Nephron (organoid): Measurements from ENCODE around the gene UBE3C.

Experiments
- H3K27ac Mint-ChIP-seq, 3 experiments: 2 replicates each; pipeline ENCODE4 v1.8.0; 2020; ENCODE audit warnings: mixed read lengths in 3 of 3, mild to moderate bottlenecking in 2 of 3, moderate library complexity in 1 of 3
- H3K27me3 Mint-ChIP-seq: 2 replicates; pipeline ENCODE4 v1.8.0; 2021; ENCODE audit warnings: low read depth, mild to moderate bottlenecking, moderate library complexity, mixed read lengths
- H3K36me3 Mint-ChIP-seq: 2 replicates; pipeline ENCODE4 v1.8.0; 2020; ENCODE audit warnings: low read depth, mixed read lengths
- H3K4me1 Mint-ChIP-seq: 2 replicates; pipeline ENCODE4 v1.8.0; 2020; ENCODE audit warnings: mixed read lengths
- H3K4me3 Mint-ChIP-seq, 3 experiments: 2 replicates each; pipeline ENCODE4 v1.8.0; 2020; ENCODE audit warnings: mild to moderate bottlenecking in 3 of 3, mixed read lengths in 3 of 3, moderate library complexity in 2 of 3
- H3K9me3 Mint-ChIP-seq: 2 replicates; pipeline ENCODE4 v1.8.0; 2020; ENCODE audit warnings: mixed read lengths
- TF ChIP-seq, protein P1 (sequence below), 3 experiments: fragments of 200-600 bp; sonication (generic); IDR thresholded peaks; one replicate each; pipeline ENCODE4 v1.5.0; 2021; ENCODE audit warnings: antibody characterized with exemption in 3 of 3; ENCODE audit not compliant: unreplicated experiment in 3 of 3

The UBE3C gene

DNA sequence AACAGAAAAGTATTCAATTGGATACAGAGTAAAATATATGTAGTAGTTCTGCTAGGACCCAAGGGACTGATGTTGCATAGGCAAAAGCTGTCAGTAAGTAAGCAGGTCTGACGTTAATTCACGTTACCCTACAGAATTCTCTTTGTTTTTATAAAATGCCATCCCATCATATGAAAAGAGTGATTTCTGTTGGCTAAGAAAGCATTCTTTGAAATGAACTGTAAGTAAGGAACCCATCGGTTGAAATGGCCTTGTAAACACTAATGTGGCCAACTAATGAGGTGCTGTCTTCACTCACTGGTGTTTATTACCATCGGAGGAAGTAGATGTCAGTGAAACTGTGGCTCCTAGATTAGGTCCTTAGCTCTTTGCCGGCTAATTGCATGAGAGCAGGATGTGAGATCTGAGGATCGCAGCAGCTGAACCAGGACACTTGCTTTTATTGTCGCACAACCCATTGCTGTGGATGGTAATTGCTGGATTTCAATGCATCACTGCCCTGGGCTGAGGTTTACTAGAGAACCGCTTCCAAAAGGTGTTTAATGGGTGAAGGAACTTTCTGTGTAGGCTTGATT, 49.5 kb downstream of the UBE3C start:
- H3K27ac Mint-ChIP-seq: no peak overlapping the region
- peaks cover 83% of the 10 kb centered on the region for H3K36me3 Mint-ChIP-seq
- H3K4me1 Mint-ChIP-seq: no peaks in the 10 kb centered on the region
- no peaks in the 10 kb centered on the region for H3K9me3 Mint-ChIP-seq
- no peak overlapping the region for H3K4me3 Mint-ChIP-seq
- H3K27me3 Mint-ChIP-seq: no peaks in the 10 kb centered on the region
- TF ChIP-seq, protein P1, sequence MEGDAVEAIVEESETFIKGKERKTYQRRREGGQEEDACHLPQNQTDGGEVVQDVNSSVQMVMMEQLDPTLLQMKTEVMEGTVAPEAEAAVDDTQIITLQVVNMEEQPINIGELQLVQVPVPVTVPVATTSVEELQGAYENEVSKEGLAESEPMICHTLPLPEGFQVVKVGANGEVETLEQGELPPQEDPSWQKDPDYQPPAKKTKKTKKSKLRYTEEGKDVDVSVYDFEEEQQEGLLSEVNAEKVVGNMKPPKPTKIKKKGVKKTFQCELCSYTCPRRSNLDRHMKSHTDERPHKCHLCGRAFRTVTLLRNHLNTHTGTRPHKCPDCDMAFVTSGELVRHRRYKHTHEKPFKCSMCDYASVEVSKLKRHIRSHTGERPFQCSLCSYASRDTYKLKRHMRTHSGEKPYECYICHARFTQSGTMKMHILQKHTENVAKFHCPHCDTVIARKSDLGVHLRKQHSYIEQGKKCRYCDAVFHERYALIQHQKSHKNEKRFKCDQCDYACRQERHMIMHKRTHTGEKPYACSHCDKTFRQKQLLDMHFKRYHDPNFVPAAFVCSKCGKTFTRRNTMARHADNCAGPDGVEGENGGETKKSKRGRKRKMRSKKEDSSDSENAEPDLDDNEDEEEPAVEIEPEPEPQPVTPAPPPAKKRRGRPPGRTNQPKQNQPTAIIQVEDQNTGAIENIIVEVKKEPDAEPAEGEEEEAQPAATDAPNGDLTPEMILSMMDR (IDR thresholded peaks at IDR 0.05; ENCODE audit: unreplicated experiment in 3 of 3): no peak

DNA sequence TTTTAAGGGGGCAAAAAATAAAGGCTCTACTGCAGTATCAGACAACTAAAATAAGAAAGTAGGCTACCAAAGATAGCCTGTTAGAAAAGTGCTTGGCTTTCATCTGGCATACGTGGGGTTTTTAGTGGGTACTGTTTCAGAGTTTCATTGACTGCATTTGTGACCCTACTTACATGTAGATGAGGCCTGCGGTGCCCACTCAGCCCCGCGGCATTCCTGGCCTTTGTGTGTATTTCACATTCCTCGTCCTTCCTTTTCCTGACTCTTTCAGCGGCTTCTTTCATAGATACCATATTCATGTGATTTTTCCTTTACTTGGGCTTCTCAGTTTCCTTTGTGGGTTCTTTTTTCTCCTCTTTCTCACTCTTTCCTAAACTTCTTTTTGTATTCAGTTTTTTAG, 50.7 kb downstream of the UBE3C start:
- H3K4me3 Mint-ChIP-seq: no peak overlapping the region
- no peaks in the 10 kb centered on the region for H3K27me3 Mint-ChIP-seq
- TF ChIP-seq, protein P1 (IDR thresholded peaks at IDR 0.05; ENCODE audit: unreplicated experiment in 3 of 3): no peak
- peaks cover 85% of the 10 kb centered on the region for H3K36me3 Mint-ChIP-seq
- no peaks in the 10 kb centered on the region for H3K9me3 Mint-ChIP-seq
- H3K4me1 Mint-ChIP-seq: no peaks in the 10 kb centered on the region
- H3K27ac Mint-ChIP-seq: no peak overlapping the region

DNA sequence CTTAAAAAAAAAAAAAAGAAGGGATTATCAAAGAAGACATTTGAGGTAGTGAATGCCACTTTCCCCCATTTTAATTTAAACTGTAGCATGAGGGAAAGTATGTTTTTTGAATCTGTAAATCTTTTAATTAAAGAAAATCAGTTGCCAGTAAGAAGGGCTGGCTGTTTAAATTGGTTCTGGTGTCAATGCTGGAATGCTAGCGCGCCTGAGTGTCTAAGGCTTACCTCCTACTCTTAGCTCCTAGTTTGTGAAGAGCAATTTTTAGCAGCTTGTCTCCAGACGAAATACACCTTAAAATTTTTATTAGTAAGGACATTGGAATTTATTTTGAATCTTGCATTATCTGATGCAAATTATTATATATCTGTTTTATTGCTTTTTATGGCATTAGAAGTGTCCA, 54.1 kb downstream of the UBE3C start:
- Mint-ChIP-seq H3K4me3 (no peak overlapping the region), H3K36me3 (peaks cover 84% of the 10 kb centered on the region), H3K27me3 (no peaks in the 10 kb centered on the region), H3K27ac (peak overlapping the region in 1 of 3 experiments; percentile 83), H3K4me1 (no peaks in the 10 kb centered on the region), H3K9me3 (no peaks in the 10 kb centered on the region)
- TF ChIP-seq, protein P1 (IDR thresholded peaks at IDR 0.05; ENCODE audit: unreplicated experiment in 3 of 3): no peak

DNA sequence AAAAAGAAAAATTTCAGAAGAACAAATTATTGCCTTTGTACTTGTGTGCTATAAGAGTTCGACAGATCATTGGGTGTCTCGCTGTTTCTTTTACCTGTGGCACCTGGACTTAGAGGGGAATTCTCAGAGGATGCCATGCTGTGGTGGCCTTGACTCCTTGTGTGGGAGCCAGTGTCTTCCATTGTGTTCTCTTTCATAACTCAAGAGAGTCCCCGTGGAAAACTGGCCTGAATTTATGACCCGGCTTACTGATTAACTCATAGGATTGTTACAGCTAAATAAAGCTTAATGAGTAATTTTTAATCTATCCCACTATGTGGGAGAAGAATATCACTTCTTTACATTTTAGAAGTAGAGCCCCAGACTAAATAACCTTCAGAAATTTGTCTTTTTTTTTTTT, 54.5 kb downstream of the UBE3C start:
- no peaks in the 10 kb centered on the region for H3K4me1 Mint-ChIP-seq
- H3K4me3 Mint-ChIP-seq: no peak overlapping the region
- H3K9me3 Mint-ChIP-seq: no peaks in the 10 kb centered on the region
- TF ChIP-seq, protein P1 (IDR thresholded peaks at IDR 0.05; ENCODE audit: unreplicated experiment in 3 of 3): no peak
- H3K27ac Mint-ChIP-seq: peak overlapping the region; percentile 33 to 83 (median 37)
- H3K36me3 Mint-ChIP-seq: peaks cover 85% of the 10 kb centered on the region
- H3K27me3 Mint-ChIP-seq: no peaks in the 10 kb centered on the region

DNA sequence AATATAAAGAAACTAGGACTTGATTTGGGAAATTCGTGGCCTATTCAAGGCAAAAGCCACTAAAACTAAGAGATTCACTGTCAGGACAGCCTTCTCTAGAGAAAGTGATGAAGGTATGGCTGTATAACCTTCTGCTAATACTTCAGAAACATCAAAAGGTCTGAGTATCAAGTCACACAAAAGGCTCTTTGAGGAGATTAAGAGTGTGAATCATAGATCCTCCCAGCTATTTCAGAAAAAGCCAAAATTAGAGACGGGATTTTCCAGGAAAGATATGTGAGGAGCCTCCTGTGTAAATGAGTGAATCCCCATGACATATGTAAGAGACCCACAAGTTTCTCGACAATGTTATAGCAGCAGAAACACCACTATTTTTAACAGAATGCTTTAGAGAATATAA, 56.2 kb downstream of the UBE3C start:
- H3K27ac Mint-ChIP-seq: no peak overlapping the region
- no peaks in the 10 kb centered on the region for H3K27me3 Mint-ChIP-seq
- H3K9me3 Mint-ChIP-seq: no peaks in the 10 kb centered on the region
- no peak overlapping the region for H3K4me3 Mint-ChIP-seq
- TF ChIP-seq, protein P1 (IDR thresholded peaks at IDR 0.05; ENCODE audit: unreplicated experiment in 3 of 3): no peak
- H3K36me3 Mint-ChIP-seq: peaks cover 81% of the 10 kb centered on the region
- H3K4me1 Mint-ChIP-seq: no peaks in the 10 kb centered on the region

DNA sequence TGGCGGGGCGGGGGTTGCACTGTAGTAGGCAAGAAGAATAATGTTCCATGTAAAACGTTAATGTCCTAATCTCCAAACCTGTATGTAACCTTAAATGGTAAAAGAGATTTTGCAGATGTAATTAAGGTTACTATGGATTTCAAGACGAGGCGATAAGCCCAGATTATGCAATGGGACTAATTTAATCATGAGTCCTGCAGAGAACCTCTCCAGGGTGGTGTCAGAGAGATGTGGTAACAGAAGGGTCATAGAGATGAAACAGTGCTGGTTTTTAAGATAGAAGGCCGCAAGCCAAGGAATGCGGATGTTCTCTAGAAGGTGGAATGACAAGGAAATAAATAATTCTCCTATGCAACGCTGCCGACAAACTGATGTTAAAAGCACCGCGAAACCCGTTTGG, 57.1 kb downstream of the UBE3C start:
- no peak overlapping the region for H3K4me3 Mint-ChIP-seq
- H3K27me3 Mint-ChIP-seq: no peaks in the 10 kb centered on the region
- no peaks in the 10 kb centered on the region for H3K9me3 Mint-ChIP-seq
- no peak overlapping the region for H3K27ac Mint-ChIP-seq
- no peaks in the 10 kb centered on the region for H3K4me1 Mint-ChIP-seq
- peaks cover 73% of the 10 kb centered on the region for H3K36me3 Mint-ChIP-seq
- TF ChIP-seq, protein P1 (IDR thresholded peaks at IDR 0.05; ENCODE audit: unreplicated experiment in 3 of 3): no peak
